ENCODE measurements around the gene PJA2. TPM values are rescaled to one million over a fixed set of nuclear protein-coding genes. Genes with fewer than 3 reads are reported as not detected.

PJA2 gene
- total and polyA plus RNA-seq, 2 of the 8 experiments (the other 6 are each of a cell fraction or from before 2014, with no cell fraction given) = 15.3 to 47.7 TPM

DNA sequence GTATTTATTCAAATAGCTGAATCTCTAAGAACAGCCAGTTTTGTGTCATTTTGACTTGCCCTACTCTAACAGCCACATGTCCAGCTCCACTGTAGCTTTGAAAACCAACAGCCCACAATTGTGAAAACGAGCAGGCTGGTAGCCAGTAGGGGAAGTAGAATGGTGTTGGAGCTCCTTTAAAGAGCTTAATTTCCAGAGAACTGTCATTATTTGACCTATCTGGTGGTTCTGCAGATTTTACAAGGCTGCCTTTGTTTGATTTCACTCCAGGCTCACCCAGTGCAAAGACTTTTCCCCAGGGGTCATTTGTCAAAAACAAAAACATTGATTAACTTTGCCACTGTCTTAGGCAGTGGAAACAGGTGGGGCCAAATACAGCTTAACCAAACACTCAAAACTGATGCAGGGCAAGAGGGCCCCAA, 3.2 kb upstream of the PJA2 start:
- Histone ChIP-seq H4K5ac (ENCODE audit: insufficient read length, low read depth, low read length) (no peak overlapping the region), H3K14ac (ENCODE audit: insufficient read length) (no peak overlapping the region), H3K79me2 (ENCODE audit: control insufficient read depth in 1 of 2, insufficient read depth in 2 of 2, low read length in 2 of 2) (peaks cover 0 to 10% of the 10 kb centered on the region in 2 experiments; a peak in 2 of 4 replicates), H3K4ac (replicated peaks; ENCODE audit: insufficient read length, low read depth, low read length) (no peak overlapping the region), H3K79me1 (ENCODE audit: low read depth, low read length) (no peaks in the 10 kb centered on the region), H2AFZ (ENCODE audit: low read length) (peak overlapping the region; percentile 42; the same call in 1 of the 2 replicates), H3K4me1 (replicated peaks in 1 of 4; ENCODE audit: control insufficient read depth in 3 of 4, insufficient read depth in 4 of 4, low read length in 3 of 4) (peaks cover 3 to 9% (median 6%) of the 10 kb centered on the region in 4 experiments; a peak in 6 of 7 replicates), H2BK5ac (ENCODE audit: low read depth, low read length) (no peak overlapping the region), H2BK12ac (ENCODE audit: low read depth, low read length) (peak overlapping the region; percentile 0; the same call in 1 of the 2 replicates), H2AK5ac (ENCODE audit: low read depth, low read length) (no peak overlapping the region), H3K9ac (replicated peaks in 1 of 4; ENCODE audit: extremely low read depth in 1 of 4, low read depth in 3 of 4, low read length in 3 of 4) (peak overlapping the region in 1 of 4 experiments; percentile 15; a peak in 3 of 7 replicates), H3K23me2 (ENCODE audit: low read depth, low read length) (peaks cover 4% of the 10 kb centered on the region; the same call in 1 of the 2 replicates), H2BK20ac (ENCODE audit: low read length) (no peak overlapping the region), H4K8ac (ENCODE audit: extremely low read depth, insufficient read depth, low read length) (no peak overlapping the region; the same call in 1 of the 2 replicates), H2BK15ac (ENCODE audit: low read length) (no peak overlapping the region), H3K4me3 (ENCODE audit: extremely low read depth in 1 of 4, insufficient read depth in 2 of 4, low read depth in 3 of 4, low read length in 4 of 4) (peak overlapping the region in 1 of 4 experiments; percentile 18; a peak in 2 of 8 replicates), H3K18ac (ENCODE audit: extremely low read depth, low read length) (no peak overlapping the region), H3K56ac (replicated peaks; ENCODE audit: insufficient read length, low read depth, low read length) (no peak overlapping the region), H4K20me1 (replicated peaks in 1 of 2; ENCODE audit: control insufficient read depth in 1 of 2, insufficient read depth in 2 of 2, low read length in 2 of 2) (peaks cover 0 to 2% of the 10 kb centered on the region in 2 experiments), H3K27ac (ENCODE audit: low read depth, low read length) (peak overlapping the region; percentile 43; the same call in 1 of the 2 replicates), H3K27me3 (replicated peaks in 1 of 4; ENCODE audit: control insufficient read depth in 3 of 4, extremely low read depth in 1 of 4, insufficient read depth in 3 of 4, low read length in 3 of 4) (no peaks in the 10 kb centered on the region), H3K4me2 (ENCODE audit: insufficient read depth in 1 of 2, low read depth in 2 of 2, low read length in 2 of 2) (no peak overlapping the region), H3K23ac (ENCODE audit: insufficient read length) (no peak overlapping the region), H2BK120ac (replicated peaks; ENCODE audit: low read depth, low read length) (no peak overlapping the region), H3K36me3 (ENCODE audit: control insufficient read depth in 2 of 4, insufficient read depth in 4 of 4, low read length in 3 of 4) (no peaks in the 10 kb centered on the region), H3K9me3 (ENCODE audit: insufficient read depth in 2 of 2, low read depth in 1 of 2, low read length in 1 of 2) (peaks cover 2 to 4% of the 10 kb centered on the region in 2 experiments; a peak in 1 of 4 replicates), H4K91ac (replicated peaks; ENCODE audit: insufficient read length, low read length) (no peak overlapping the region)
- ChIA-PET CTCF (ENCODE audit: partially characterized antibody) (interaction anchor here (0.9 to 1.2 kb wide), 2 partner anchors 10 to 12 kb away, joined by 3 read pairs; no protein-coding TSS in a partner anchor), POLR2A (ENCODE audit: partially characterized antibody) (interaction anchor here (0.9 to 1.4 kb wide), 3 partner anchors 9 to 665 kb away, joined by 3 to 4 read pairs (median 3); partner anchors contain the start of gene MAN2A1)
- FAIRE-seq (no peak), DNase-seq (ENCODE audit: low read depth in 1 of 2, low spot score in 2 of 2) (no peak)
- 75% methylated on average over 1 of the region's 1 CpG; no CpG with 5 or more reads in 1 of the 2 experiments for WGBS, 2 experiments (ENCODE audit: extremely low coverage in 1 of 2, insufficient coverage in 1 of 2, insufficient read length in 1 of 2, insufficient replicate concordance in 2 of 2, low coverage in 1 of 2, low lambda C conversion rate in 2 of 2, missing lambda C conversion rate in 1 of 2)
- TF ChIP-seq NRF1 (IDR thresholded peaks at IDR 0.05; ENCODE audit: low read depth, low read length) = no peak
- no peak for TF ChIP-seq CREB1 (IDR thresholded peaks at IDR 0.05)
- no peak for TF ChIP-seq SAP30 (IDR thresholded peaks at IDR 0.05; ENCODE audit: insufficient read depth, insufficient replicate concordance, low read length)

Data from H1 (cell line).